ENCODE results near the gene NPTX1.

The NPTX1 gene

GRCh38 chr17:80424878-80425765 lies 51.3 kb downstream of the NPTX1 start:
- no peak for DNase-seq

GRCh38 chr17:80424261-80424660 lies 52.1 kb downstream of the NPTX1 start:
- DNase-seq = no peak

- DNase-seq = no peak
These were observed 52.7 kb downstream of the NPTX1 start for GRCh38 chr17:80423536-80424225.

GRCh38 chr17:80422981-80423380 lies 53.4 kb downstream of the NPTX1 start:
- no peak for DNase-seq

- no peak for DNase-seq
These were observed 54.1 kb downstream of the NPTX1 start for GRCh38 chr17:80422276-80422675.

GRCh38 chr17:80421381-80422090 lies 54.9 kb downstream of the NPTX1 start:
- no peak for DNase-seq

GRCh38 chr17:80419255-80419654 lies 57.2 kb downstream of the NPTX1 start:
- no peak for DNase-seq

- DNase-seq = no peak
These were observed 57.8 kb downstream of the NPTX1 start for GRCh38 chr17:80418589-80418988.

Data from right forelimb (tissue), 1 donor.